HepG2 (cell line): ENCODE results near the gene PTPN18. TPM values are rescaled to one million over a fixed set of nuclear protein-coding genes. Genes with fewer than 3 reads are reported as not detected.

ENCODE experiments used
- ATAC-seq: fragments of 200-7000 bp; cut with Tn5 transposase; 3 replicates; pipeline ENCODE4 v1.9.1; 2020; ENCODE audit warnings: mild to moderate bottlenecking, moderate library complexity
- BruUV-seq: library from RNA; stranded (reverse); fragments of 400-500 nt; replicated peaks from 2 replicates; lab custom pipeline; 2021; lab: Mats Ljungman, UMichigan
- CTCF ChIA-PET: fragments of 300-600 bp; formaldehyde crosslinking; extraction: SDS; loops from one replicate; lab custom pipeline; 2021; ENCODE audit warnings: low total read pairs, inconsistent platforms, low intra/inter-chr PET ratio; lab: Yijun Ruan, JAX
- POLR2A ChIA-PET: fragments of 350-600 bp; sonication (Branson Sonifier 250); formaldehyde crosslinking; loops from one replicate; lab custom pipeline; 2020; ENCODE audit warnings: antibody characterized with exemption, inconsistent platforms; lab: Yijun Ruan, JAX
- DNase-seq: peaks from one replicate; pipeline ENCODE4 v3.0.0-alpha.2; 2015; ENCODE audit warnings: low spot score
- FAIRE-seq: peaks from 3 replicates; lab custom pipeline; 2011; peaks lifted over from hg19 to GRCh38; lab: Jason Lieb, UNC
- H2AFZ ChIP-seq: one replicate; pipeline ENCODE4 v1.6.1; 2011; ENCODE audit warnings: low read length, inconsistent platforms
- H3K27ac ChIP-seq: fragments of 300-600 bp; 3 replicates; pipeline ENCODE4 v1.8.0; 2011; ENCODE audit warnings: mixed run types, mild to moderate bottlenecking, mixed read lengths, low read length, inconsistent platforms; ENCODE audit not compliant: insufficient read depth; ENCODE audit errors: extremely low read length
- H3K27me3 ChIP-seq, 2 experiments: fragments of 200-600 bp in 1 of 2; 2 replicates in 1 of 2; 3 replicates in 1 of 2; pipeline versions ENCODE4 v1.6.0 to v1.8.0; 2011; ENCODE audit warnings: low read length in 2 of 2, mild to moderate bottlenecking in 2 of 2, moderate library complexity in 2 of 2, inconsistent platforms in 1 of 2; ENCODE audit not compliant: insufficient read depth in 2 of 2, control insufficient read depth in 1 of 2
- H3K36me3 ChIP-seq, 2 experiments: fragments of 200-600 bp in 1 of 2; replicated peaks in 1 of 2; 2 replicates in 1 of 2; 3 replicates in 1 of 2; pipeline versions ENCODE4 v1.5.1 to v1.8.0; 2011; ENCODE audit warnings: low read length in 2 of 2, inconsistent platforms in 1 of 2; ENCODE audit not compliant: insufficient read depth in 2 of 2, control insufficient read depth in 1 of 2
- H3K4me1 ChIP-seq: 2 replicates; pipeline ENCODE4 v1.5.1; 2012; ENCODE audit warnings: low read length, inconsistent platforms; ENCODE audit not compliant: insufficient read depth
- H3K4me2 ChIP-seq: 2 replicates; pipeline ENCODE4 v1.6.0; 2011; ENCODE audit warnings: low read depth, low read length, inconsistent platforms
- H3K4me3 ChIP-seq, 3 experiments: fragments of 200-600 bp in 1 of 3; sonication (generic), shearing (Covaris generic) in 1 of 3; replicated peaks in 1 of 3; 2 replicates each; pipeline ENCODE4 v1.5.1; 2011 to 2016; ENCODE audit warnings: low read length in 3 of 3, inconsistent platforms in 2 of 3, low read depth in 2 of 3, mild to moderate bottlenecking in 2 of 3, control low read depth in 1 of 3, mixed read lengths in 1 of 3; ENCODE audit not compliant: insufficient read depth in 1 of 3
- H3K79me2 ChIP-seq: one replicate; pipeline ENCODE4 v1.6.1; 2011; ENCODE audit warnings: low read length, inconsistent platforms; ENCODE audit not compliant: insufficient read depth
- H3K9ac ChIP-seq: 2 replicates; pipeline ENCODE4 v1.6.0; 2011; ENCODE audit warnings: mild to moderate bottlenecking, low read depth, low read length, inconsistent platforms; ENCODE audit not compliant: insufficient read depth
- H3K9me3 ChIP-seq: 2 replicates; pipeline ENCODE4 v1.5.1; 2012; ENCODE audit warnings: mild to moderate bottlenecking, low read length
- H4K20me1 ChIP-seq: 2 replicates; pipeline ENCODE4 v1.6.0; 2011; ENCODE audit warnings: inconsistent platforms, mild to moderate bottlenecking, low read length, moderate library complexity; ENCODE audit not compliant: insufficient read depth
- AGO2 ChIP-seq: fragments of 200-400 bp; formaldehyde crosslinking; optimal IDR thresholded peaks from 2 replicates; pipeline ENCODE3; 2017; ENCODE audit warnings: mild to moderate bottlenecking, low read depth, low read length, moderate library complexity
- ATF7 ChIP-seq, 2 experiments: fragments of 450-650 bp in 1 of 2; sonication (generic) in 1 of 2; formaldehyde crosslinking in 1 of 2; IDR thresholded peaks; 2 replicates each; pipeline versions ENCODE4 v1.4.0 to v1.6.1; 2016 to 2020; ENCODE audit warnings: antibody characterized with exemption in 1 of 2, mild to moderate bottlenecking in 1 of 2, missing genetic modification reagents in 1 of 2
- SRY ChIP-seq: sonication (generic); formaldehyde crosslinking; IDR thresholded peaks from 2 replicates; pipeline ENCODE4 v1.8.0; 2022; ENCODE audit warnings: mild to moderate bottlenecking, missing genetic modification reagents
- ZBTB14 ChIP-seq: sonication (generic); formaldehyde crosslinking; IDR thresholded peaks from 2 replicates; pipeline ENCODE4 v1.4.0; 2020; ENCODE audit warnings: missing genetic modification reagents
- ZNF205 ChIP-seq: IDR thresholded peaks from 2 replicates; pipeline ENCODE4 v1.6.1; 2018; ENCODE audit warnings: missing biosample characterization, missing genetic modification reagents
- ZNF333 ChIP-seq: sonication (generic); formaldehyde crosslinking; IDR thresholded peaks from 2 replicates; pipeline ENCODE4 v1.4.0; 2020; ENCODE audit warnings: mild to moderate bottlenecking, missing genetic modification reagents, borderline replicate concordance
- ZNF382 ChIP-seq: sonication (generic); formaldehyde crosslinking; IDR thresholded peaks from 2 replicates; pipeline ENCODE4 v1.5.0; 2020; ENCODE audit warnings: missing genetic modification reagents, mild to moderate bottlenecking, borderline replicate concordance
- ZNF687 ChIP-seq: sonication (generic); formaldehyde crosslinking; IDR thresholded peaks from 2 replicates; pipeline ENCODE4 v1.5.1; 2020; ENCODE audit warnings: mild to moderate bottlenecking, missing genetic modification reagents, moderate library complexity
- ZSCAN29 ChIP-seq: sonication (generic); formaldehyde crosslinking; conservative IDR thresholded peaks from 2 replicates; pipeline ENCODE4 v1.4.0; 2020; ENCODE audit warnings: mild to moderate bottlenecking, missing genetic modification reagents
- WGBS: methylation state at CpG from one replicate; pipeline ENCODE4 v1.1.6; 2017; ENCODE audit warnings: low lambda C conversion rate; 5-methylcytosine and 5-hydroxymethylcytosine counted together
- in situ Hi-C: cut with HindIII; loops from 2 replicates; pipeline ENCODE4 v1.10.0; 2017; ENCODE audit warnings: low pct_unique_long_range_greater_than_20kb; ENCODE audit not compliant: extremely low pct_ligation_motif_present
- intact Hi-C: fragments of 100-400 bp; cut with micrococcal nuclease; formaldehyde crosslinking; loops from one replicate; pipeline ENCODE4 v1.10.0; 2022; ENCODE audit not compliant: unreplicated experiment
- polyA plus RNA-seq, 8 experiments: library from polyadenylated mRNA; depleted of rRNA in 3 of 8; stranded (reverse) in 7 of 8; unstranded in 1 of 8; fragments of >200 nt; fragmentation: Illumina TruSeq in 4 of 8; extraction: Trizol in 4 of 8; gene quantifications; 2 replicates each; pipeline versions ENCODE4 v1.2.1 to v1.2.3, GENCODE V29; 2011 to 2016; ENCODE audit warnings: low read depth in 4 of 8, missing spikeins in 1 of 8, mixed read lengths in 1 of 8; ENCODE audit not compliant: insufficient read depth in 1 of 8
- total RNA-seq, 5 experiments: library from RNA; depleted of rRNA; stranded (reverse); fragments of >200 nt; fragmentation: Illumina TruSeq; extraction: Trizol; gene quantifications; 2 replicates each; pipeline ENCODE4 v1.2.3, GENCODE V29; 2016; ENCODE audit warnings: low read depth in 1 of 5

Gene PTPN18
- total and polyA plus RNA-seq, 2 of the 13 experiments (the other 11 are each of a cell fraction or from before 2014, with no cell fraction given): 14.8 to 39.6 TPM

- no TSS peak for BruUV-seq
- Histone ChIP-seq H4K20me1 (no peaks in the 10 kb centered on the region; the same call in 1 of the 2 replicates), H3K4me1 (peaks cover 30% of the 10 kb centered on the region), H3K79me2 (peaks cover 6% of the 10 kb centered on the region), H2AFZ (no peak overlapping the region), H3K9me3 (no peaks in the 10 kb centered on the region), H3K27ac (no peak overlapping the region), H3K4me2 (no peak overlapping the region), H3K9ac (no peak overlapping the region), H3K4me3 (no peak overlapping the region), H3K36me3 (no peaks in the 10 kb centered on the region), H3K27me3 (no peaks in the 10 kb centered on the region; a peak in 1 of 5 replicates)
- 96% methylated on average over 7 of the region's 7 CpGs for WGBS
- in situ Hi-C loops: no loop called here
- ChIA-PET POLR2A (no interaction called here), CTCF (no interaction called here)
- DNase-seq (no peak), FAIRE-seq (no peak), ATAC-seq (no peak)
- intact Hi-C loops: loop anchor here (5.0 kb wide), 1 partner anchor 34 kb away; no protein-coding TSS in a partner anchor
- TF ChIP-seq ATF7 (IDR thresholded peaks at IDR 0.05): peak; percentile 59; the same call in 1 of the 2 replicates
- TF ChIP-seq ATF7 (CRISPR knock-in tag; IDR thresholded peaks at IDR 0.05): no peak
- TF ChIP-seq SRY (CRISPR knock-in tag): no peak
Measured at GRCh38 chr2:130357864-130358263, 2.0 kb downstream of the PTPN18 start.

- Histone ChIP-seq H3K9ac (no peak overlapping the region), H4K20me1 (no peaks in the 10 kb centered on the region), H3K27me3 (no peaks in the 10 kb centered on the region; a peak in 1 of 5 replicates), H3K79me2 (peaks cover 6% of the 10 kb centered on the region), H2AFZ (no peak overlapping the region), H3K9me3 (no peaks in the 10 kb centered on the region), H3K4me3 (no peak overlapping the region), H3K4me2 (no peak overlapping the region)
- CTCF ChIA-PET: no interaction called here
- POLR2A ChIA-PET: no interaction called here
- ATAC-seq (no peak), FAIRE-seq (no peak), DNase-seq (no peak)
- no TSS peak for BruUV-seq
- TF ChIP-seq ZNF382 (CRISPR knock-in tag) (no peak), AGO2 (peak; percentile 50), ZNF205 (CRISPR knock-in tag) (no peak), ZNF333 (CRISPR knock-in tag) (no peak), ZSCAN29 (CRISPR knock-in tag) (no peak), ZNF687 (CRISPR knock-in tag) (peak; percentile 18; the same call in 1 of the 2 replicates), ZBTB14 (CRISPR knock-in tag) (no peak)
- TF ChIP-seq, all 625 proteins: peak for 2
- in situ Hi-C loops: no loop called here
- H3K4me1 ChIP-seq: peaks cover 23% of the 10 kb centered on the region
- no peaks in the 10 kb centered on the region for H3K36me3 ChIP-seq
- intact Hi-C loops: loop anchor here (5.0 kb wide), 1 partner anchor 34 kb away; no protein-coding TSS in a partner anchor
- no peak overlapping the region for H3K27ac ChIP-seq
- 96% methylated on average over 32 of the region's 33 CpGs for WGBS
Measured at GRCh38 chr2:130358420-130359350, 2.8 kb downstream of the PTPN18 start.
